ENCODE data around the gene TUBB2A.

GRCh38 chr6:3151691-3152090 lies 5.7 kb downstream of the TUBB2A start:
- no peak for TF ChIP-seq CTCF (IDR thresholded peaks at IDR 0.05)
- TF ChIP-seq POLR2AphosphoS5 (IDR thresholded peaks at IDR 0.05), result no peak
- TF ChIP-seq POLR2A (IDR thresholded peaks at IDR 0.05), result no peak
